Esophagus (tissue), 2 donors: Measurements from ENCODE around the gene NAA30. TPM values are rescaled to one million over a fixed set of nuclear protein-coding genes. Genes with fewer than 3 reads are reported as not detected.
A peak's percentile ranks its signal among the peaks of the same experiment; 100 is the strongest.
"Not testable (repeated sequence)": the region's sequence is repeated elsewhere in the genome, so short reads cannot be mapped to it uniquely, and the experiment has no call there.

Experiments
- H3K27ac ChIP-seq, 2 donors: one replicate each; pipeline ENCODE4 v1.5.1; 2013; ENCODE audit warnings: low read depth in 2 of 2, mild to moderate bottlenecking in 2 of 2, inconsistent platforms in 1 of 2, low read length in 1 of 2, moderate library complexity in 1 of 2
- H3K27me3 ChIP-seq, 2 donors: one replicate each; pipeline ENCODE4 v1.6.1; 2013; ENCODE audit warnings: low read length in 2 of 2, control low read depth in 1 of 2, mild to moderate bottlenecking in 1 of 2; ENCODE audit not compliant: insufficient read depth in 2 of 2, control insufficient read depth in 1 of 2
- H3K36me3 ChIP-seq, 2 donors: one replicate each; pipeline ENCODE4 v1.6.1; 2013; ENCODE audit warnings: low read length in 1 of 2; ENCODE audit not compliant: control insufficient read depth in 2 of 2, insufficient read depth in 2 of 2
- H3K4me1 ChIP-seq, 2 donors: one replicate each; pipeline ENCODE4 v1.6.1; 2013; ENCODE audit warnings: low read length in 1 of 2; ENCODE audit not compliant: control insufficient read depth in 2 of 2, insufficient read depth in 2 of 2
- H3K4me3 ChIP-seq, 2 donors: one replicate each; pipeline ENCODE4 v1.5.1; 2013; ENCODE audit warnings: low read length in 2 of 2, mild to moderate bottlenecking in 2 of 2, low read depth in 1 of 2, moderate library complexity in 1 of 2
- H3K9me3 ChIP-seq, 2 donors: one replicate each; pipeline ENCODE4 v1.6.1; 2013; ENCODE audit warnings: mild to moderate bottlenecking in 2 of 2, low read depth in 1 of 2, low read length in 1 of 2, moderate library complexity in 1 of 2; ENCODE audit not compliant: control insufficient read depth in 2 of 2, insufficient read depth in 1 of 2
- WGBS, 2 donors: extraction: QIAGEN DNeasy Blood & Tissue Kit; methylation state at CpG; one replicate each; pipeline ENCODE4 v1.1.7; 2013; 5-methylcytosine and 5-hydroxymethylcytosine counted together
- polyA plus RNA-seq, 2 donors: library from polyadenylated mRNA; stranded (reverse); fragments of 200-250 nt; gene quantifications; one replicate each; pipeline ENCODE4 v1.2.3, GENCODE V29; 2013
- donor health status: healthy with polysubstance abuse.
- donor health status: Bipolar disorder and iron deficiency.

Gene NAA30
- polyA plus RNA-seq: 1 to 10 TPM; 2.4 to 4.5 TPM

GRCh38 chr14:57390037-57390805 lies at the start of gene NAA30:
Gene NAA30, plus strand, starts transcription at chr14:57390586. Its CDS starts 372 bp downstream, at chr14:57390958.
- peak within 1 kb of the TSS; percentile 85 to 99 for H3K4me3 ChIP-seq
- no peaks in the 10 kb centered on the region for H3K9me3 ChIP-seq
- peaks cover 2 to 3% of the 10 kb centered on the region in 2 donors for H3K4me1 ChIP-seq
- WGBS, 2 donors: 0% methylated on average over 56 to 62 of the region's 62 CpGs
- H3K27ac ChIP-seq: peak within 1 kb of the TSS; percentile 80 to 92
- no peaks in the 10 kb centered on the region for H3K36me3 ChIP-seq
- no peaks in the 10 kb centered on the region for H3K27me3 ChIP-seq

GRCh38 chr14:57343545-57344297 lies 46.7 kb upstream of the NAA30 start:
- 65 to 75% methylated on average over 23 to 34 of the region's 34 CpGs for WGBS, 2 donors

GRCh38 chr14:57345106-57345505 lies 45.3 kb upstream of the NAA30 start:
- no peak overlapping the region for H3K4me3 ChIP-seq
- no peaks in the 10 kb centered on the region for H3K36me3 ChIP-seq
- no peak overlapping the region for H3K27ac ChIP-seq
- WGBS, 2 donors: 63 to 74% methylated on average over 9 of the region's 9 CpGs
- H3K9me3 ChIP-seq: no peaks in the 10 kb centered on the region
- no peaks in the 10 kb centered on the region for H3K27me3 ChIP-seq
- no peaks in the 10 kb centered on the region for H3K4me1 ChIP-seq

More at GRCh38 chr14:57343545-57344297, 46.7 kb upstream of the NAA30 start:
- H3K4me1 ChIP-seq, H3K9me3 ChIP-seq, H3K27me3 ChIP-seq, H3K27ac ChIP-seq, H3K36me3 ChIP-seq, H3K4me3 ChIP-seq: not testable (repeated sequence)

GRCh38 chr14:57346741-57347140 lies 43.6 kb upstream of the NAA30 start:
- Histone ChIP-seq H3K4me1 (no peaks in the 10 kb centered on the region), H3K4me3 (no peak overlapping the region), H3K36me3 (no peaks in the 10 kb centered on the region), H3K9me3 (no peaks in the 10 kb centered on the region), H3K27ac (no peak overlapping the region), H3K27me3 (no peaks in the 10 kb centered on the region)
- WGBS, 2 donors: 32 to 34% methylated on average over 2 of the region's 2 CpGs

- Histone ChIP-seq H3K4me3 (no peak overlapping the region), H3K27ac (no peak overlapping the region), H3K36me3 (no peaks in the 10 kb centered on the region), H3K27me3 (no peaks in the 10 kb centered on the region), H3K9me3 (no peaks in the 10 kb centered on the region), H3K4me1 (no peaks in the 10 kb centered on the region)
- WGBS, 2 donors: 57 to 60% methylated on average over 9 of the region's 9 CpGs
Observed at GRCh38 chr14:57352396-57353170, 37.8 kb upstream of the NAA30 start.

- no peaks in the 10 kb centered on the region for H3K4me1 ChIP-seq
- 54 to 59% methylated on average over 3 of the region's 3 CpGs for WGBS, 2 donors
- no peak overlapping the region for H3K4me3 ChIP-seq
- H3K36me3 ChIP-seq: no peaks in the 10 kb centered on the region
- H3K9me3 ChIP-seq: no peaks in the 10 kb centered on the region
- H3K27me3 ChIP-seq: no peaks in the 10 kb centered on the region
- H3K27ac ChIP-seq: no peak overlapping the region
Observed at GRCh38 chr14:57355081-57355800, 35.1 kb upstream of the NAA30 start.

GRCh38 chr14:57362361-57362760 lies 28.0 kb upstream of the NAA30 start:
- H3K4me1 ChIP-seq: no peaks in the 10 kb centered on the region
- no peaks in the 10 kb centered on the region for H3K36me3 ChIP-seq
- no peaks in the 10 kb centered on the region for H3K9me3 ChIP-seq
- H3K27me3 ChIP-seq: no peaks in the 10 kb centered on the region
- no peak overlapping the region for H3K27ac ChIP-seq
- no peak overlapping the region for H3K4me3 ChIP-seq

- Histone ChIP-seq H3K36me3 (no peaks in the 10 kb centered on the region), H3K27me3 (no peaks in the 10 kb centered on the region), H3K9me3 (no peaks in the 10 kb centered on the region), H3K4me3 (no peak overlapping the region), H3K27ac (no peak overlapping the region), H3K4me1 (no peaks in the 10 kb centered on the region)
- WGBS, 2 donors: 70 to 71% methylated on average over 19 of the region's 19 CpGs
Observed at GRCh38 chr14:57364659-57365450, 25.5 kb upstream of the NAA30 start.
